Epidermal melanocyte (primary cell): ENCODE measurements around the gene ELFN2.

Source experiments
- DNase-seq: peaks from one replicate; pipeline ENCODE4 v3.0.0; 2011; ENCODE audit warnings: low spot score; ENCODE audit not compliant: insufficient read length

The ELFN2 gene

GRCh38 chr22:37358917-37359316 lies 68.4 kb downstream of the ELFN2 start:
- no peak for DNase-seq

- no peak for DNase-seq
Measured at GRCh38 chr22:37358386-37358785, 68.9 kb downstream of the ELFN2 start.

- no peak for DNase-seq
Measured at GRCh38 chr22:37357446-37358075, 69.7 kb downstream of the ELFN2 start.

- no peak for DNase-seq
Measured at GRCh38 chr22:37356922-37357321, 70.4 kb downstream of the ELFN2 start.

- DNase-seq = no peak
Measured at GRCh38 chr22:37355174-37355573, 72.1 kb downstream of the ELFN2 start.

GRCh38 chr22:37354670-37355069 lies 72.6 kb downstream of the ELFN2 start:
- DNase-seq = no peak

- no peak for DNase-seq
Measured at GRCh38 chr22:37354261-37354660, 73.0 kb downstream of the ELFN2 start.

- no peak for DNase-seq
Measured at GRCh38 chr22:37353839-37354238, 73.4 kb downstream of the ELFN2 start.

- DNase-seq = no peak
Measured at GRCh38 chr22:37352481-37352880, 74.8 kb downstream of the ELFN2 start.

- DNase-seq = no peak
Measured at GRCh38 chr22:37351232-37351631, 76.0 kb downstream of the ELFN2 start.

GRCh38 chr22:37349043-37349814 lies 78.0 kb downstream of the ELFN2 start:
- DNase-seq = no peak

GRCh38 chr22:37346505-37346895 lies 80.8 kb downstream of the ELFN2 start:
- DNase-seq = no peak

- DNase-seq = peak; percentile 77
Measured at GRCh38 chr22:37345863-37346504, 81.3 kb downstream of the ELFN2 start.

GRCh38 chr22:37344735-37345449 lies 82.4 kb downstream of the ELFN2 start:
- no peak for DNase-seq

GRCh38 chr22:37343863-37344734 lies 83.2 kb downstream of the ELFN2 start:
- no peak for DNase-seq

GRCh38 chr22:37343348-37343747 lies 83.9 kb downstream of the ELFN2 start:
- DNase-seq = no peak

- DNase-seq = no peak
Measured at GRCh38 chr22:37342065-37342464, 85.2 kb downstream of the ELFN2 start.

GRCh38 chr22:37340331-37341262 lies 86.7 kb downstream of the ELFN2 start:
- no peak for DNase-seq

- DNase-seq = no peak
Measured at GRCh38 chr22:37338539-37339246, 88.6 kb downstream of the ELFN2 start.
